B cell (primary cell): ENCODE data around the gene TEAD3.

Experiments
- CTCF ChIP-seq: fragments of 200-600 bp; IDR thresholded peaks from one replicate; pipeline ENCODE4 v1.8.0; 2022; ENCODE audit warnings: antibody characterized with exemption, mild to moderate bottlenecking
- EZH2 ChIP-seq: IDR thresholded peaks from 2 replicates; pipeline ENCODE4 v1.6.1; 2012; ENCODE audit warnings: borderline replicate concordance, low read depth, mild to moderate bottlenecking, moderate library complexity, low read length; ENCODE audit not compliant: insufficient read depth, poor library complexity, severe bottlenecking

GRCh38 chr6:35453236-35453635 is 43.6 kb downstream of the TEAD3 start:
- TF ChIP-seq CTCF (no peak), EZH2 (no peak)
